Measurements from ENCODE around the gene KRTAP3-3.

- TF ChIP-seq, protein P1, sequence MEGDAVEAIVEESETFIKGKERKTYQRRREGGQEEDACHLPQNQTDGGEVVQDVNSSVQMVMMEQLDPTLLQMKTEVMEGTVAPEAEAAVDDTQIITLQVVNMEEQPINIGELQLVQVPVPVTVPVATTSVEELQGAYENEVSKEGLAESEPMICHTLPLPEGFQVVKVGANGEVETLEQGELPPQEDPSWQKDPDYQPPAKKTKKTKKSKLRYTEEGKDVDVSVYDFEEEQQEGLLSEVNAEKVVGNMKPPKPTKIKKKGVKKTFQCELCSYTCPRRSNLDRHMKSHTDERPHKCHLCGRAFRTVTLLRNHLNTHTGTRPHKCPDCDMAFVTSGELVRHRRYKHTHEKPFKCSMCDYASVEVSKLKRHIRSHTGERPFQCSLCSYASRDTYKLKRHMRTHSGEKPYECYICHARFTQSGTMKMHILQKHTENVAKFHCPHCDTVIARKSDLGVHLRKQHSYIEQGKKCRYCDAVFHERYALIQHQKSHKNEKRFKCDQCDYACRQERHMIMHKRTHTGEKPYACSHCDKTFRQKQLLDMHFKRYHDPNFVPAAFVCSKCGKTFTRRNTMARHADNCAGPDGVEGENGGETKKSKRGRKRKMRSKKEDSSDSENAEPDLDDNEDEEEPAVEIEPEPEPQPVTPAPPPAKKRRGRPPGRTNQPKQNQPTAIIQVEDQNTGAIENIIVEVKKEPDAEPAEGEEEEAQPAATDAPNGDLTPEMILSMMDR (IDR thresholded peaks at IDR 0.05) = no peak
- no peak for TF ChIP-seq POLR2A (IDR thresholded peaks at IDR 0.05)
These were observed 13.8 kb downstream of the KRTAP3-3 start for GRCh38 chr17:40980117-40980516.

Measured in adrenal gland (tissue), 5 donors.